Loucy (cell line): ENCODE results near the gene STK11IP.

Experiments used
- EZH2phosphoT487 ChIP-seq: fragments of 200-600 bp; IDR thresholded peaks from 2 replicates; pipeline ENCODE4 v1.6.1; 2018; ENCODE audit warnings: antibody characterized with exemption, mild to moderate bottlenecking, moderate library complexity, borderline replicate concordance
- TF ChIP-seq, protein P1 (sequence below): fragments of 200-600 bp; sonication (generic); conservative IDR thresholded peaks from 2 replicates; pipeline ENCODE4 v1.5.1; 2014; ENCODE audit warnings: mild to moderate bottlenecking, antibody characterized with exemption, low read length

DNA sequence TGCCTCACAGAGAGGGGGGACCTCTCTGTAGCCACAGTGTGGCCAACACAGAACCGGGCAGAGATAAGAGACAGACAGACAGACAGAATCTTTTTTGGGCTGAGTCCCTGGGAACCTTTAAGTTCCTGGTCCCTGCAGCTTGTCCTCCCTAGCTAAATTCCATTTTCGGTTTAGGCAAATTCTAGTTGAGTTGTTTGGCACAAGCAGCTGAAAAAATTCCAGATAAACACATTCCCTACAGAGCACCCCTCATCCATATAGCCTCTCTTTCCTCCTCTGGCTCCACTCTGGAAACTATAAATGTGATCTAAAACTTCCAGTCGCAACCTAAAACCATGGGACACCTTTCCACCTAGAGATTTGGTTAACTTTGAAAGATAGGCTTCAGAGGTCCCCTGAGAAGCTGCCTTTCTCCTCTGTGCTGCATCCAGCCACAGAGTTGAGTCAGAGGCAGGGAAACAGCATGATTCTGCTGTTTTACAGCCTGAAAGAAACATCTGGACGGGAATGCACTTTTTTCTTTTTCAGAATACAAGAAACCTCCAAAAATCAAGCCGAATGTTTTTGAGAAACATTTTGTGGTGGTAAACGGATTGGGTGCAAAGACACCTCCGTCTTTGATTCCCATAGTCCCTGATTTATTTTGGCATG is 60.7 kb downstream of the STK11IP start:
- TF ChIP-seq, protein P1, sequence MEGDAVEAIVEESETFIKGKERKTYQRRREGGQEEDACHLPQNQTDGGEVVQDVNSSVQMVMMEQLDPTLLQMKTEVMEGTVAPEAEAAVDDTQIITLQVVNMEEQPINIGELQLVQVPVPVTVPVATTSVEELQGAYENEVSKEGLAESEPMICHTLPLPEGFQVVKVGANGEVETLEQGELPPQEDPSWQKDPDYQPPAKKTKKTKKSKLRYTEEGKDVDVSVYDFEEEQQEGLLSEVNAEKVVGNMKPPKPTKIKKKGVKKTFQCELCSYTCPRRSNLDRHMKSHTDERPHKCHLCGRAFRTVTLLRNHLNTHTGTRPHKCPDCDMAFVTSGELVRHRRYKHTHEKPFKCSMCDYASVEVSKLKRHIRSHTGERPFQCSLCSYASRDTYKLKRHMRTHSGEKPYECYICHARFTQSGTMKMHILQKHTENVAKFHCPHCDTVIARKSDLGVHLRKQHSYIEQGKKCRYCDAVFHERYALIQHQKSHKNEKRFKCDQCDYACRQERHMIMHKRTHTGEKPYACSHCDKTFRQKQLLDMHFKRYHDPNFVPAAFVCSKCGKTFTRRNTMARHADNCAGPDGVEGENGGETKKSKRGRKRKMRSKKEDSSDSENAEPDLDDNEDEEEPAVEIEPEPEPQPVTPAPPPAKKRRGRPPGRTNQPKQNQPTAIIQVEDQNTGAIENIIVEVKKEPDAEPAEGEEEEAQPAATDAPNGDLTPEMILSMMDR: no peak
- TF ChIP-seq EZH2phosphoT487: no peak
